Kidney epithelial cell (primary cell): ENCODE data around the gene ZNF536. TPM values are rescaled to one million over a fixed set of nuclear protein-coding genes. Genes with fewer than 3 reads are reported as not detected.

Source experiments
- DNase-seq: peaks from one replicate; pipeline ENCODE4 v3.0.0-alpha.2; 2010; ENCODE audit warnings: low read depth
- H3K27me3 ChIP-seq: 2 replicates; pipeline ENCODE4 v1.6.0; 2011; ENCODE audit warnings: low read length; ENCODE audit not compliant: control insufficient read depth, insufficient read depth
- H3K36me3 ChIP-seq: 2 replicates; pipeline ENCODE4 v1.5.1; 2011; ENCODE audit warnings: low read length; ENCODE audit not compliant: control insufficient read depth, insufficient read depth
- H3K4me3 ChIP-seq: 2 replicates; pipeline ENCODE4 v1.5.1; 2011; ENCODE audit warnings: low read depth, mild to moderate bottlenecking, control low read depth, low read length
- CTCF ChIP-seq: IDR thresholded peaks from 2 replicates; pipeline ENCODE4 v1.5.1; 2011; ENCODE audit warnings: mild to moderate bottlenecking, moderate library complexity, low read length, control low read depth, inconsistent platforms; ENCODE audit not compliant: insufficient read depth, poor library complexity, severe bottlenecking
- total RNA-seq: library from RNA; depleted of rRNA; stranded (reverse); fragments of >200 nt; gene quantifications from 2 replicates; pipeline ENCODE4 v1.2.3, GENCODE V29; 2015

ZNF536 gene
- total RNA-seq, 1 donor from 2014 or later, result 0.13 TPM

DNA sequence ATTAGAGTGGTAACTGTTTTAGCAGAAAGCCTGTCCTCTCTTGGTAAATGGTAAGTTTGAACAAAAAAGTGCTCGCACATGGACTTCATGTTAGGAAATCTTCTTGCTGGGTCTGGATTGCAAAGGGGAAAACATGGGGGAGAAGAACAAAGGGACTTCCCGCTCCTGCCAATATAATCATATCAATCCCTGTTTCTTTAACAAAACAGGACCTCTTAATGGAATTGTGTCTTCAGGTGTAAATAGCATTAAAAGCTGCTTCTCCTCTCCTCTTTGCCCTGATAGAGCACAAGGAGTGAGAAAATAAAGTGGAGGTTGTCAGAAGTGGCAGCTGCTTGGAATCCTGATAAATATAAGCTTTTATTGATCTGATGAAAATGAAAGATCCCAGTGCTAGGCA, 20.4 kb upstream of the ZNF536 start:
- no peaks in the 10 kb centered on the region for H3K36me3 ChIP-seq
- TF ChIP-seq CTCF, result no peak
- DNase-seq, result no peak
- H3K4me3 ChIP-seq, result no peak overlapping the region
- H3K27me3 ChIP-seq, result no peaks in the 10 kb centered on the region

GRCh38 chr19:30353394-30353945, 18.7 kb upstream of the ZNF536 start:
- TF ChIP-seq CTCF, result no peak
- Histone ChIP-seq H3K36me3 (no peaks in the 10 kb centered on the region), H3K27me3 (no peaks in the 10 kb centered on the region), H3K4me3 (no peak overlapping the region)
- DNase-seq, result no peak

GRCh38 chr19:30355586-30355985, 16.6 kb upstream of the ZNF536 start:
- TF ChIP-seq CTCF, result no peak
- no peak overlapping the region for H3K4me3 ChIP-seq
- H3K36me3 ChIP-seq, result no peaks in the 10 kb centered on the region
- DNase-seq, result no peak
- peaks cover 1% of the 10 kb centered on the region for H3K27me3 ChIP-seq

DNA sequence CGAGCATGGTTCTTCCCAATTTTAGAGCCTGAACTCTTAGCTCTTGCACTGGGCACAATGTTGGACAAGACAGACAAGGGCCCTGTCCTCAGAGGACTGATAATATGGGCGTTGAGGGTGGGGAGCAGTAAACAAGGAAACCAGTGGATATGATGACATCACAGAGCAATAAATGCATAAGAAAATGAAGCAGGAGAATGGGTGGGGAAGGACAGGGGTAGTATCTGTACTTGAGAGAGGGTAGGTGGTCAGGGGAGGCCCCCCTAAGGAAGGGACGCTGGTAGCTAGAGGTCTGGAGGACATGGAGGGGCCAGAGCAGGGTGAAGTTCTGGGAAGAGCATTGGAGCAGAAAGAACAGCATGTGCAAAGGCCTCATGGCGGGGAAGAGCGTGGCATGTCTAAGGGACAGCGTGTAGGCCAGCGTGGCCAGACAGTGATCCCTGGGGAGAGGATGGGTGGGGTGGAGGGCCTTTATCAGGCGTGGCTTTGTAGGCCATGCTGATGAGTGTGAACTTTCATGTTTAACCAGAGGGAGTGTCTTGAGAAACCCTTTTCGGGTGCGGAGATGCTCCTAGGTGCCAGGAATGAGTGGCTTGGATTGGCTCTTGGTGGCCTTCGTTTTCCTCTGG, 15.1 kb upstream of the ZNF536 start:
- Histone ChIP-seq H3K36me3 (no peaks in the 10 kb centered on the region), H3K27me3 (peaks cover 4% of the 10 kb centered on the region), H3K4me3 (no peak overlapping the region)
- no peak for DNase-seq
- no peak for TF ChIP-seq CTCF

GRCh38 chr19:30357580-30357954, 14.6 kb upstream of the ZNF536 start:
- TF ChIP-seq CTCF, result no peak
- H3K27me3 ChIP-seq, result peaks cover 4% of the 10 kb centered on the region
- no peak for DNase-seq
- no peaks in the 10 kb centered on the region for H3K36me3 ChIP-seq
- no peak overlapping the region for H3K4me3 ChIP-seq

DNA sequence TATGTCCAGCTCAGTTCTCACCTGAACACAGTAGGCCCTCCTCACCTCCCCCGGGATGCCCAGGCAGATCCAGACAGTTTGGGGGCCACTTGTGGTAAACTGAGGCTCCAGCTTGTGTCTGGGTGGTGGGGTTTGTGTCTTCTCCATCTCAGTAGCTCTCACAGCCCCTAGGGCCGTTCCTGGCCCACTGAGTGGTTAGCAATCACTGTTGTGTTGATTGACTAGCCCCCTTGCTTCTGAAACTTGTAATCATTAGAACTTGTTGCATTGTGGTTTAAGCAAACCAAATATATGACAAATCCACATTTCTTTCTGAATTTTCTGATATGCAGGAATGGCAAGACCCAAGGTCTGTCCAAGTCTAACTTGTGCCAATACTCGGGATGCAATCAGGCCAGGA, 13.9 kb upstream of the ZNF536 start:
- no peak for DNase-seq
- no peak for TF ChIP-seq CTCF
- Histone ChIP-seq H3K4me3 (no peak overlapping the region), H3K27me3 (peaks cover 4% of the 10 kb centered on the region), H3K36me3 (no peaks in the 10 kb centered on the region)
